Gastroesophageal sphincter (tissue), 4 donors: ENCODE data around the gene ZNF362. TPM values are rescaled to one million over a fixed set of nuclear protein-coding genes. Genes with fewer than 3 reads are reported as not detected.

Experiments
- ATAC-seq: fragments of 150-250 bp; one replicate; pipeline ENCODE4 v1.9.1; 2016; ENCODE audit warnings: mild to moderate bottlenecking, moderate library complexity
- H3K27ac ChIP-seq, 4 donors: fragments of 200-600 bp; sonication (generic) in 3 of 4; 1 replicate in 3 of 4; 2 replicates in 1 of 4; pipeline ENCODE4 v1.5.1; 2016 to 2019
- H3K27me3 ChIP-seq: fragments of 200-600 bp; sonication (generic); one replicate; pipeline ENCODE4 v1.5.1; 2019
- H3K36me3 ChIP-seq, 2 donors: fragments of 200-600 bp; sonication (generic); one replicate each; pipeline ENCODE4 v1.5.1; 2019; ENCODE audit warnings: control low read depth in 1 of 2
- H3K4me1 ChIP-seq, 3 donors: fragments of 200-600 bp; sonication (generic); 1 replicate in 2 of 3; 2 replicates in 1 of 3; pipeline ENCODE4 v1.5.1; 2016 to 2019; ENCODE audit warnings: control low read depth in 2 of 3
- H3K4me3 ChIP-seq, 2 donors: fragments of 200-600 bp; sonication (generic); one replicate each; pipeline ENCODE4 v1.5.1; 2019; ENCODE audit warnings: mild to moderate bottlenecking in 1 of 2, moderate library complexity in 1 of 2
- H3K9me3 ChIP-seq, 3 donors: fragments of 200-600 bp; sonication (generic); one replicate each; pipeline ENCODE4 v1.5.1; 2017 to 2019; ENCODE audit warnings: control low read depth in 2 of 3
- EP300 ChIP-seq: sonication (generic); formaldehyde crosslinking; IDR thresholded peaks from one replicate; pipeline ENCODE4 v1.6.1; 2017; ENCODE audit warnings: antibody characterized with exemption, mild to moderate bottlenecking
- POLR2A ChIP-seq, 2 donors: fragments of 450-650 bp; IDR thresholded peaks; one replicate each; pipeline ENCODE4 v1.6.1; 2017; ENCODE audit warnings: antibody characterized with exemption in 2 of 2, mild to moderate bottlenecking in 2 of 2, moderate library complexity in 1 of 2
- POLR2AphosphoS5 ChIP-seq: sonication (generic); formaldehyde crosslinking; IDR thresholded peaks from one replicate; pipeline ENCODE4 v1.6.1; 2017; ENCODE audit warnings: antibody characterized with exemption
- WGBS, 2 donors: methylation state at CpG; one replicate each; pipeline ENCODE4 v1.1.5; 2018; ENCODE audit warnings: low coverage in 1 of 2; 5-methylcytosine and 5-hydroxymethylcytosine counted together
- total RNA-seq, 4 donors: library from RNA; depleted of rRNA; stranded (reverse); fragments of >200 nt; gene quantifications; one replicate each; pipeline ENCODE4 v1.1.0, GENCODE V29; 2016
- TF ChIP-seq, protein P1 (sequence below), 4 experiments: fragments of 200-600 bp in 2 of 4; fragments of 450-650 bp in 2 of 4; sonication (generic) in 1 of 4; IDR thresholded peaks; one replicate each; pipeline ENCODE4 v1.5.1; 2017 to 2019; ENCODE audit warnings: antibody characterized with exemption in 4 of 4, mild to moderate bottlenecking in 2 of 4, moderate library complexity in 2 of 4

The ZNF362 gene
- total RNA-seq, 4 donors from 2014 or later = 14.6 to 29.2 (median 24.1) TPM

DNA sequence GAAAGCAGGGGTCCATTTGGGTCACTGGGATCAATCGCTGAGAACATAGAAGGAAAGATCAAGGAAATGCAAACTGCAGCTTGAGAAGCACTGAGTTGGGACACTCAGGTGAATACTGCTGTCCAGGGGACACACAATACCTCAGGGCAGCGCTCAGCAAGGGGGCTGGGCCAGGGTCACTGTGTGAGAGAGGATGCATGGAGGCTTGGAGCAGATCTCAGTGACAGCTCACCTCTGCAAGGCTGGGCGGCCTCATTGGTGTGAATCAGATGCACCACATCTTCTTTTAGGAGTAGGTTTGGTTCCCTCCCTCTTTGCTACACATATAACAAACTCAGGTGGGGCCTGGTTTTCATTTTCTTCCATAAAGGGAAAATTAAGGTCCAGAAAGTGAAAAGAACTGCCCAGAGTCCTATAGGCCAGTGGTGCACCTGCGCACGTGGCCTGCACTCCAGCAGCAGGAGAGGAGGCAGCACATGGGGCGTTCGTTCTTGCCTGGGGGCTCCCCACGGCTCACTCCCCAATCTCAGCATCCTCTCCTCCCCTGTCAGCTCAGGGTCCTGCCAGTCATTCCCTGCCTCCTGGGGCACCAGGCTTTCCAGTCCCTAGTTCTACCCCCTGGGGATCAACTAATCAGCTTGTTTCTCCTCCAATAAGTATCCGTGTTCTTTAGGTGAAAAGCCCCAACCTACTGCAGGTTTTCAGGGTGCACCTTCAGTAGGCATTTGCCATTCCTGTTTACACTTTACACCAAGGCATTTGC lies 63.1 kb downstream of the ZNF362 start:
- H3K4me1 ChIP-seq = peaks cover 0 to 8% (median 0%) of the 10 kb centered on the region in 3 donors
- no peak overlapping the region for H3K4me3 ChIP-seq
- H3K9me3 ChIP-seq = no peaks in the 10 kb centered on the region
- peaks cover 0 to 27% of the 10 kb centered on the region in 2 donors for H3K36me3 ChIP-seq
- H3K27me3 ChIP-seq = no peaks in the 10 kb centered on the region
- ATAC-seq = no peak
- WGBS, 2 donors = 87 to 92% methylated on average over 4 to 5 of the region's 9 CpGs
- H3K27ac ChIP-seq = no peak overlapping the region
- peak; percentile 2 for TF ChIP-seq POLR2AphosphoS5
- no peak for TF ChIP-seq POLR2A (IDR thresholded peaks at IDR 0.05)

GRCh38 chr1:33319949-33320618 lies 63.8 kb downstream of the ZNF362 start:
- peaks cover 0 to 15% (median 0%) of the 10 kb centered on the region in 3 donors for H3K4me1 ChIP-seq
- TF ChIP-seq POLR2AphosphoS5 = peak; percentile 2
- TF ChIP-seq EP300 = no peak
- 53 to 80% methylated on average over 1 to 6 of the region's 12 CpGs for WGBS, 2 donors
- H3K27ac ChIP-seq = no peak overlapping the region
- no peak overlapping the region for H3K4me3 ChIP-seq
- no peaks in the 10 kb centered on the region for H3K9me3 ChIP-seq
- H3K36me3 ChIP-seq = peaks cover 0 to 34% of the 10 kb centered on the region in 2 donors
- ATAC-seq = no peak
- no peaks in the 10 kb centered on the region for H3K27me3 ChIP-seq

- no peak for ATAC-seq
Observed at GRCh38 chr1:33320619-33321165, 64.4 kb downstream of the ZNF362 start, which contains the start of gene A3GALT2. Gene A3GALT2 (minus strand): TSS chr1:33321098. CDS start chr1:33321098, 0 bp downstream.

DNA sequence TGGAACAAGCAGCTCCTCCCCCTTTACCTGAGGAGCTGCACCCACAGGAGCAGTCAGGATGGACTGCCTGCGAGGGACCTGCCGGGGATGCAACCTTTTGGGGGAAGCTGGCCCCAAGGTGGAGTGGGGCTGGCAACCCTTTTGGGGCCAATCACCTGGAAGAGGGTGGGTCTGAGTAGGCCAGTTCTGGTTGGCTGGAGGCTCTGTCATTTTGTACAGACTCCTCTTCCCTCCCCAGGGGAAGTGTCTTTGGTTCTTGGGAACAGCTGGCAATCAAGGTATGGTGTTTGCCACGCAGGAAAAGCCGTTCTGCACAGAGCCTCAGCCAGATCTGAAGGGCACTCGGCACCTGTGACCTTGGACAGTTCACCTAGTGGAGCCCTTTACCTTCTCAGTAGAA lies 64.9 kb downstream of the ZNF362 start:
- no peak overlapping the region for H3K27ac ChIP-seq
- H3K9me3 ChIP-seq = no peaks in the 10 kb centered on the region
- H3K36me3 ChIP-seq = peaks cover 3 to 45% of the 10 kb centered on the region in 2 donors
- H3K27me3 ChIP-seq = no peaks in the 10 kb centered on the region
- TF ChIP-seq EP300 (no peak), POLR2AphosphoS5 (no peak), POLR2A (IDR thresholded peaks at IDR 0.05) (no peak)
- TF ChIP-seq, protein P1, sequence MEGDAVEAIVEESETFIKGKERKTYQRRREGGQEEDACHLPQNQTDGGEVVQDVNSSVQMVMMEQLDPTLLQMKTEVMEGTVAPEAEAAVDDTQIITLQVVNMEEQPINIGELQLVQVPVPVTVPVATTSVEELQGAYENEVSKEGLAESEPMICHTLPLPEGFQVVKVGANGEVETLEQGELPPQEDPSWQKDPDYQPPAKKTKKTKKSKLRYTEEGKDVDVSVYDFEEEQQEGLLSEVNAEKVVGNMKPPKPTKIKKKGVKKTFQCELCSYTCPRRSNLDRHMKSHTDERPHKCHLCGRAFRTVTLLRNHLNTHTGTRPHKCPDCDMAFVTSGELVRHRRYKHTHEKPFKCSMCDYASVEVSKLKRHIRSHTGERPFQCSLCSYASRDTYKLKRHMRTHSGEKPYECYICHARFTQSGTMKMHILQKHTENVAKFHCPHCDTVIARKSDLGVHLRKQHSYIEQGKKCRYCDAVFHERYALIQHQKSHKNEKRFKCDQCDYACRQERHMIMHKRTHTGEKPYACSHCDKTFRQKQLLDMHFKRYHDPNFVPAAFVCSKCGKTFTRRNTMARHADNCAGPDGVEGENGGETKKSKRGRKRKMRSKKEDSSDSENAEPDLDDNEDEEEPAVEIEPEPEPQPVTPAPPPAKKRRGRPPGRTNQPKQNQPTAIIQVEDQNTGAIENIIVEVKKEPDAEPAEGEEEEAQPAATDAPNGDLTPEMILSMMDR (IDR thresholded peaks at IDR 0.05) = no peak
- WGBS, 2 donors = 100% methylated on average over 1 of the region's 5 CpGs
- H3K4me3 ChIP-seq = no peak overlapping the region
- peaks cover 0 to 21% (median 0%) of the 10 kb centered on the region in 3 donors for H3K4me1 ChIP-seq
- no peak for ATAC-seq

More at GRCh38 chr1:33320619-33321165, 64.4 kb downstream of the ZNF362 start, which contains the start of gene A3GALT2:
- H3K27ac ChIP-seq = no peak within 1 kb of the TSS
- peaks cover 0 to 40% of the 10 kb centered on the region in 2 donors for H3K36me3 ChIP-seq
- no peak within 1 kb of the TSS for H3K4me3 ChIP-seq
- H3K27me3 ChIP-seq = no peaks in the 10 kb centered on the region
- H3K9me3 ChIP-seq = no peaks in the 10 kb centered on the region
- peaks cover 0 to 21% (median 0%) of the 10 kb centered on the region in 3 donors for H3K4me1 ChIP-seq
- TF ChIP-seq POLR2AphosphoS5 (no peak), EP300 (no peak), POLR2A (IDR thresholded peaks at IDR 0.05) (no peak)
- TF ChIP-seq, protein P1 (IDR thresholded peaks at IDR 0.05) = no peak
- 54 to 69% methylated on average over 6 of the region's 8 CpGs for WGBS, 2 donors

- TF ChIP-seq POLR2A (IDR thresholded peaks at IDR 0.05) = no peak
- Histone ChIP-seq H3K4me3 (no peak overlapping the region), H3K27ac (no peak overlapping the region), H3K9me3 (no peaks in the 10 kb centered on the region), H3K4me1 (peaks cover 0 to 30% (median 0%) of the 10 kb centered on the region in 3 donors), H3K27me3 (no peaks in the 10 kb centered on the region), H3K36me3 (peaks cover 8 to 55% of the 10 kb centered on the region in 2 donors)
- ATAC-seq = no peak
- 76% methylated on average over 6 of the region's 6 CpGs; no CpG with 5 or more reads in 1 of the 2 donors for WGBS, 2 donors
Observed at GRCh38 chr1:33322109-33322508, 65.8 kb downstream of the ZNF362 start.

DNA sequence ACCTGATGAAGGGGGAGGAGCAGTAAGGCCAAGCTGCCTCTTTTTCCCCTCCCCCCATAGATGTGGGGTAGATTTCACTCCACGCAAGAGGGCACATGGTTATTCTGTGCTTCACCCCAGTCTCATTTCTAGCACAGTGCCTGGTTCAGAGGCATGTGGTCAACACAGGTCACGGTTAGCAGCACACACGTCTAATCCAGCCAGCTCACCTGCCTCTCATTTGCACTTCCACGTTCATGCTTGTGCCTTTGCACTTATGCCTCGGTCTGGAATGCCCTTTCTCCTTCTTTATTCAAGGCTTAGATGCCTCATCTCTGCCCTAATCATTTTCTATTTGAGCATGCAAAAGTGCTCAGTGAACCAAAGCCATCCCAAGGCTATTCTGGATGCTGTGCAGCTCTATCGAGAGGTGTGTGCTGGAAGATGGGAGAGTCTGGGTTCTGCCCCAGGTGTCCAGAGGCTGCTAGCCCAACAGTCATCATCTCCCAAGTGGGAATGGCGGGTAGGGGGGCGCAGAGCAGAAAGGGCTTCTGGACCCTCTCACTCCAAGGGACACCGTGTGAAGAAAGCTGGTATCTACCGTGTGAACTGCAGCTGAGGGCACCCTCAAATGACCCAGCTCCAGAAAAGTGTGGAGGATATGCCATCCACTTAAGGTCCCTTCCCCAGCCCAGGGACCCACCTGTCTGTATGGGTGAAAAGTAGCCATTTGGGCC lies 66.7 kb downstream of the ZNF362 start:
- Histone ChIP-seq H3K36me3 (peaks cover 8 to 64% of the 10 kb centered on the region in 2 donors), H3K27ac (peak overlapping the region in 2 of 4 donors; percentile 45 to 46)
- TF ChIP-seq EP300 (no peak), POLR2A (IDR thresholded peaks at IDR 0.05) (no peak)

More for the DNA sequence above, 66.7 kb downstream of the ZNF362 start:
- H3K27me3 ChIP-seq = no peaks in the 10 kb centered on the region
- peaks cover 2 to 40% (median 9%) of the 10 kb centered on the region in 3 donors for H3K4me1 ChIP-seq
- no peak overlapping the region for H3K4me3 ChIP-seq
- H3K9me3 ChIP-seq = no peaks in the 10 kb centered on the region
- 59 to 64% methylated on average over 5 to 10 of the region's 10 CpGs for WGBS, 2 donors
- no peak for ATAC-seq
